HepG2 (cell line): ENCODE measurements around the gene FOXK2. TPM values are rescaled to one million over a fixed set of nuclear protein-coding genes. Genes with fewer than 3 reads are reported as not detected.

Experiments used
- ATAC-seq: fragments of 200-7000 bp; cut with Tn5 transposase; 3 replicates; pipeline ENCODE4 v1.9.1; 2020; ENCODE audit warnings: mild to moderate bottlenecking, moderate library complexity
- BruUV-seq: library from RNA; stranded (reverse); fragments of 400-500 nt; replicated peaks from 2 replicates; lab custom pipeline; 2021; lab: Mats Ljungman, UMichigan
- CTCF ChIA-PET: fragments of 300-600 bp; formaldehyde crosslinking; extraction: SDS; loops from one replicate; lab custom pipeline; 2021; ENCODE audit warnings: low total read pairs, inconsistent platforms, low intra/inter-chr PET ratio; lab: Yijun Ruan, JAX
- POLR2A ChIA-PET: fragments of 350-600 bp; sonication (Branson Sonifier 250); formaldehyde crosslinking; loops from one replicate; lab custom pipeline; 2020; ENCODE audit warnings: antibody characterized with exemption, inconsistent platforms; lab: Yijun Ruan, JAX
- DNase-seq: peaks from one replicate; pipeline ENCODE4 v3.0.0-alpha.2; 2015; ENCODE audit warnings: low spot score
- FAIRE-seq: peaks from 3 replicates; lab custom pipeline; 2011; peaks lifted over from hg19 to GRCh38; lab: Jason Lieb, UNC
- H2AFZ ChIP-seq: one replicate; pipeline ENCODE4 v1.6.1; 2011; ENCODE audit warnings: low read length, inconsistent platforms
- H3K27ac ChIP-seq: fragments of 300-600 bp; 3 replicates; pipeline ENCODE4 v1.8.0; 2011; ENCODE audit warnings: mixed run types, mild to moderate bottlenecking, mixed read lengths, low read length, inconsistent platforms; ENCODE audit not compliant: insufficient read depth; ENCODE audit errors: extremely low read length
- H3K27me3 ChIP-seq, 2 experiments: fragments of 200-600 bp in 1 of 2; 2 replicates in 1 of 2; 3 replicates in 1 of 2; pipeline versions ENCODE4 v1.6.0 to v1.8.0; 2011; ENCODE audit warnings: low read length in 2 of 2, mild to moderate bottlenecking in 2 of 2, moderate library complexity in 2 of 2, inconsistent platforms in 1 of 2; ENCODE audit not compliant: insufficient read depth in 2 of 2, control insufficient read depth in 1 of 2
- H3K36me3 ChIP-seq, 2 experiments: fragments of 200-600 bp in 1 of 2; replicated peaks in 1 of 2; 2 replicates in 1 of 2; 3 replicates in 1 of 2; pipeline versions ENCODE4 v1.5.1 to v1.8.0; 2011; ENCODE audit warnings: low read length in 2 of 2, inconsistent platforms in 1 of 2; ENCODE audit not compliant: insufficient read depth in 2 of 2, control insufficient read depth in 1 of 2
- H3K4me1 ChIP-seq: 2 replicates; pipeline ENCODE4 v1.5.1; 2012; ENCODE audit warnings: low read length, inconsistent platforms; ENCODE audit not compliant: insufficient read depth
- H3K4me2 ChIP-seq: 2 replicates; pipeline ENCODE4 v1.6.0; 2011; ENCODE audit warnings: low read depth, low read length, inconsistent platforms
- H3K4me3 ChIP-seq, 3 experiments: fragments of 200-600 bp in 1 of 3; sonication (generic), shearing (Covaris generic) in 1 of 3; replicated peaks in 1 of 3; 2 replicates each; pipeline ENCODE4 v1.5.1; 2011 to 2016; ENCODE audit warnings: low read length in 3 of 3, inconsistent platforms in 2 of 3, low read depth in 2 of 3, mild to moderate bottlenecking in 2 of 3, control low read depth in 1 of 3, mixed read lengths in 1 of 3; ENCODE audit not compliant: insufficient read depth in 1 of 3
- H3K79me2 ChIP-seq: one replicate; pipeline ENCODE4 v1.6.1; 2011; ENCODE audit warnings: low read length, inconsistent platforms; ENCODE audit not compliant: insufficient read depth
- H3K9ac ChIP-seq: 2 replicates; pipeline ENCODE4 v1.6.0; 2011; ENCODE audit warnings: mild to moderate bottlenecking, low read depth, low read length, inconsistent platforms; ENCODE audit not compliant: insufficient read depth
- H3K9me3 ChIP-seq: 2 replicates; pipeline ENCODE4 v1.5.1; 2012; ENCODE audit warnings: mild to moderate bottlenecking, low read length
- H4K20me1 ChIP-seq: 2 replicates; pipeline ENCODE4 v1.6.0; 2011; ENCODE audit warnings: inconsistent platforms, mild to moderate bottlenecking, low read length, moderate library complexity; ENCODE audit not compliant: insufficient read depth
- GLI4 ChIP-seq: sonication (generic); formaldehyde crosslinking; IDR thresholded peaks from 2 replicates; pipeline ENCODE4 v1.5.1; 2020; ENCODE audit warnings: missing genetic modification reagents, mild to moderate bottlenecking, moderate library complexity, borderline replicate concordance
- KDM3A ChIP-seq: IDR thresholded peaks from 2 replicates; pipeline ENCODE4 v1.6.1; 2018; ENCODE audit warnings: low read depth, missing compliant biosample characterization
- KDM5B ChIP-seq: sonication (generic); formaldehyde crosslinking; IDR thresholded peaks from 2 replicates; pipeline ENCODE4 v1.4.0; 2020; ENCODE audit warnings: missing genetic modification reagents, mild to moderate bottlenecking, borderline replicate concordance
- KLF13 ChIP-seq: sonication (generic); formaldehyde crosslinking; IDR thresholded peaks from 2 replicates; pipeline ENCODE4 v1.4.0; 2020; ENCODE audit warnings: mild to moderate bottlenecking, missing genetic modification reagents
- NFAT5 ChIP-seq: sonication (generic); formaldehyde crosslinking; IDR thresholded peaks from 2 replicates; pipeline ENCODE4 v1.4.0; 2020; ENCODE audit warnings: missing genetic modification reagents
- NR2C2 ChIP-seq: sonication (generic); formaldehyde crosslinking; IDR thresholded peaks from 2 replicates; pipeline ENCODE4 v1.4.0; 2020; ENCODE audit warnings: missing genetic modification reagents, mild to moderate bottlenecking, moderate library complexity, borderline replicate concordance
- RBM22 ChIP-seq: fragments of 200-400 bp; formaldehyde crosslinking; optimal IDR thresholded peaks from 2 replicates; pipeline ENCODE3; 2017; ENCODE audit warnings: mild to moderate bottlenecking, low read length, moderate library complexity
- RFX3 ChIP-seq: IDR thresholded peaks from 2 replicates; pipeline ENCODE4 v1.6.1; 2016; ENCODE audit warnings: missing biosample characterization, missing genetic modification reagents
- THAP9 ChIP-seq: sonication (generic); formaldehyde crosslinking; IDR thresholded peaks from 2 replicates; pipeline ENCODE4; 2020; ENCODE audit warnings: missing genetic modification reagents, mild to moderate bottlenecking, borderline replicate concordance
- ZFP37 ChIP-seq: sonication (generic); formaldehyde crosslinking; IDR thresholded peaks from 2 replicates; pipeline ENCODE4 v1.4.0; 2020; ENCODE audit warnings: missing genetic modification reagents, borderline replicate concordance
- ZNF121 ChIP-seq: sonication (generic); formaldehyde crosslinking; IDR thresholded peaks from 2 replicates; pipeline ENCODE4 v1.5.0; 2020; ENCODE audit warnings: mild to moderate bottlenecking, missing genetic modification reagents
- ZNF597 ChIP-seq: sonication (generic); formaldehyde crosslinking; IDR thresholded peaks from 2 replicates; pipeline ENCODE4 v1.5.0; 2020; ENCODE audit warnings: missing genetic modification reagents
- ZSCAN21 ChIP-seq: sonication (generic); formaldehyde crosslinking; IDR thresholded peaks from 2 replicates; pipeline ENCODE4 v1.8.0; 2022; ENCODE audit warnings: mild to moderate bottlenecking, missing genetic modification reagents, moderate library complexity, borderline replicate concordance
- WGBS: methylation state at CpG from one replicate; pipeline ENCODE4 v1.1.6; 2017; ENCODE audit warnings: low lambda C conversion rate; 5-methylcytosine and 5-hydroxymethylcytosine counted together
- in situ Hi-C: cut with HindIII; loops from 2 replicates; pipeline ENCODE4 v1.10.0; 2017; ENCODE audit warnings: low pct_unique_long_range_greater_than_20kb; ENCODE audit not compliant: extremely low pct_ligation_motif_present
- intact Hi-C: fragments of 100-400 bp; cut with micrococcal nuclease; formaldehyde crosslinking; loops from one replicate; pipeline ENCODE4 v1.10.0; 2022; ENCODE audit not compliant: unreplicated experiment
- polyA plus RNA-seq, 8 experiments: library from polyadenylated mRNA; depleted of rRNA in 3 of 8; stranded (reverse) in 7 of 8; unstranded in 1 of 8; fragments of >200 nt; fragmentation: Illumina TruSeq in 4 of 8; extraction: Trizol in 4 of 8; gene quantifications; 2 replicates each; pipeline versions ENCODE4 v1.2.1 to v1.2.3, GENCODE V29; 2011 to 2016; ENCODE audit warnings: low read depth in 4 of 8, missing spikeins in 1 of 8, mixed read lengths in 1 of 8; ENCODE audit not compliant: insufficient read depth in 1 of 8
- total RNA-seq, 5 experiments: library from RNA; depleted of rRNA; stranded (reverse); fragments of >200 nt; fragmentation: Illumina TruSeq; extraction: Trizol; gene quantifications; 2 replicates each; pipeline ENCODE4 v1.2.3, GENCODE V29; 2016; ENCODE audit warnings: low read depth in 1 of 5

The FOXK2 gene
- total and polyA plus RNA-seq, 2 of the 13 experiments (the other 11 are each of a cell fraction or from before 2014, with no cell fraction given): 67.1 to 67.2 TPM

- H3K27ac ChIP-seq: no peak overlapping the region
- no peak overlapping the region for H3K4me2 ChIP-seq
- H3K27me3 ChIP-seq: no peaks in the 10 kb centered on the region
- H3K9ac ChIP-seq: no peak overlapping the region
- H3K9me3 ChIP-seq: no peaks in the 10 kb centered on the region
- ChIA-PET CTCF (no interaction called here), POLR2A (interaction anchor here (0.6 kb wide), 1 partner anchor 9 kb away, joined by 3 read pairs; no protein-coding TSS in a partner anchor)
- H3K4me3 ChIP-seq: no peak overlapping the region
- no peaks in the 10 kb centered on the region for H3K79me2 ChIP-seq
- no peaks in the 10 kb centered on the region for H3K4me1 ChIP-seq
- no TSS peak for BruUV-seq
- intact Hi-C loops: no loop called here
- peaks cover 5% of the 10 kb centered on the region; the same call in 1 of the 2 replicates for H4K20me1 ChIP-seq
- WGBS: 97% methylated on average over 9 of the region's 10 CpGs
- ATAC-seq (no peak), DNase-seq (no peak), FAIRE-seq (no peak)
- no peak overlapping the region for H2AFZ ChIP-seq
- in situ Hi-C loops: no loop called here
- peaks cover 40 to 87% of the 10 kb centered on the region in 2 experiments for H3K36me3 ChIP-seq
- TF ChIP-seq NR2C2 (no peak), KDM3A (CRISPR knock-in tag) (no peak), KDM5B (CRISPR knock-in tag) (no peak), ZFP37 (CRISPR knock-in tag) (no peak), ZSCAN21 (CRISPR knock-in tag) (no peak), KLF13 (no peak), NFAT5 (CRISPR knock-in tag) (no peak), ZNF597 (CRISPR knock-in tag) (no peak), RFX3 (CRISPR knock-in tag) (no peak), GLI4 (no peak), ZNF121 (CRISPR knock-in tag) (no peak), THAP9 (CRISPR knock-in tag) (no peak), RBM22 (no peak)
Observed at GRCh38 chr17:82619641-82620040, 100.1 kb downstream of the FOXK2 start.
